ENCODE data around the gene ITPR2.
A peak's percentile ranks its signal among the peaks of the same experiment; 100 is the strongest.

ITPR2 gene

GRCh38 chr12:26290565-26290964 lies 542.4 kb downstream of the ITPR2 start:
- H3K36me3 ChIP-seq (ENCODE audit: control insufficient read depth in 5 of 5, insufficient read depth in 5 of 5, low read length in 5 of 5) = no peaks in the 10 kb centered on the region
- no peaks in the 10 kb centered on the region for H3K27me3 ChIP-seq (ENCODE audit: control insufficient read depth in 5 of 5, insufficient read depth in 4 of 5, low read length in 5 of 5)
- peaks cover 0 to 4% (median 0%) of the 10 kb centered on the region in 5 donors for H3K9me3 ChIP-seq (ENCODE audit: control insufficient read depth in 5 of 5, low read length in 5 of 5)
- peaks cover 0 to 27% (median 22%) of the 10 kb centered on the region in 5 donors for H3K4me1 ChIP-seq (ENCODE audit: control insufficient read depth in 5 of 5, insufficient read depth in 5 of 5, low read length in 5 of 5)
- H3K4me3 ChIP-seq (ENCODE audit: low read depth in 1 of 5, low read length in 5 of 5) = no peak overlapping the region
- H3K27ac ChIP-seq (ENCODE audit: low read depth, low read length) = no peak overlapping the region
- no peak overlapping the region for H3K9ac ChIP-seq (ENCODE audit: low read length in 5 of 5)

- H3K27me3 ChIP-seq (ENCODE audit: control insufficient read depth in 5 of 5, insufficient read depth in 4 of 5, low read length in 5 of 5) = no peaks in the 10 kb centered on the region
- H3K9me3 ChIP-seq (ENCODE audit: control insufficient read depth in 5 of 5, low read length in 5 of 5) = peaks cover 0 to 5% (median 0%) of the 10 kb centered on the region in 5 donors
- no peaks in the 10 kb centered on the region for H3K36me3 ChIP-seq (ENCODE audit: control insufficient read depth in 5 of 5, insufficient read depth in 5 of 5, low read length in 5 of 5)
- peak overlapping the region; percentile 93 for H3K27ac ChIP-seq (ENCODE audit: low read depth, low read length)
- peaks cover 0 to 27% (median 22%) of the 10 kb centered on the region in 5 donors for H3K4me1 ChIP-seq (ENCODE audit: control insufficient read depth in 5 of 5, insufficient read depth in 5 of 5, low read length in 5 of 5)
- H3K4me3 ChIP-seq (ENCODE audit: low read depth in 1 of 5, low read length in 5 of 5) = peak overlapping the region in 1 of 5 donors; percentile 41
- H3K9ac ChIP-seq (ENCODE audit: low read length in 5 of 5) = peak overlapping the region in 3 of 5 donors; percentile 29 to 50 (median 40)
Observed at GRCh38 chr12:26287671-26288381, 545.2 kb downstream of the ITPR2 start.

All from subcutaneous abdominal adipose tissue (tissue), 5 donors.